Measurements from ENCODE around the gene HAND2. TPM values are rescaled to one million over a fixed set of nuclear protein-coding genes. Genes with fewer than 3 reads are reported as not detected.
A peak's percentile ranks its signal among the peaks of the same experiment; 100 is the strongest.

Gene HAND2
- total RNA-seq, 1 donor from 2014 or later = not detected

GRCh38 chr4:173490817-173491528 is 39.1 kb downstream of the HAND2 start:
- DNase-seq (ENCODE audit: low read depth) = peak; percentile 63
- TF ChIP-seq CTCF (conservative IDR thresholded peaks at IDR 0.05; ENCODE audit: low read depth, low read length) = no peak
- H3K4me3 ChIP-seq (ENCODE audit: low read depth, low read length) = no peak overlapping the region

DNA sequence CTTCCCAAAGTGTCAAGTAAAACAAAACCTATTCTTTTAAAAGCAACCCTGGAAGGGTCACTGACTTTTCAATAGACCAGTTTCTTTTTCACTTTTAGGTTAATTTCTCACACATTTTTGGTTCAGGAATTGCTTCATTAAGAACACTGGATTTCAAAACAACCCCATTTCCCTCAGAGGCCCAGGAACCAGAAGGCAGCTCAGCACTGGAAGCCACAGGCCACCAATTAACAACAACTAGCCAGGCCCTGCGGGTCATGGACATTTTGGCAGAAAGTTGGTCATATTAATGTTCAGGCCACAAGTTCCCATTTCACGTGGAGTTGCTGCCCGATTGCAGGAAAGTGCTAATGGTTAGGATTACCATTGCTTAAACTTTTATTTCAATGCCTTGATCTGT is 39.8 kb downstream of the HAND2 start:
- no peak for DNase-seq (ENCODE audit: low read depth)
- no peak for TF ChIP-seq CTCF (conservative IDR thresholded peaks at IDR 0.05; ENCODE audit: low read depth, low read length)
- H3K4me3 ChIP-seq (ENCODE audit: low read depth, low read length) = no peak overlapping the region

- no peak overlapping the region for H3K4me3 ChIP-seq (ENCODE audit: low read depth, low read length)
- no peak for TF ChIP-seq CTCF (conservative IDR thresholded peaks at IDR 0.05; ENCODE audit: low read depth, low read length)
- no peak for DNase-seq (ENCODE audit: low read depth)
Measured at GRCh38 chr4:173489514-173489913, 40.5 kb downstream of the HAND2 start.

DNA sequence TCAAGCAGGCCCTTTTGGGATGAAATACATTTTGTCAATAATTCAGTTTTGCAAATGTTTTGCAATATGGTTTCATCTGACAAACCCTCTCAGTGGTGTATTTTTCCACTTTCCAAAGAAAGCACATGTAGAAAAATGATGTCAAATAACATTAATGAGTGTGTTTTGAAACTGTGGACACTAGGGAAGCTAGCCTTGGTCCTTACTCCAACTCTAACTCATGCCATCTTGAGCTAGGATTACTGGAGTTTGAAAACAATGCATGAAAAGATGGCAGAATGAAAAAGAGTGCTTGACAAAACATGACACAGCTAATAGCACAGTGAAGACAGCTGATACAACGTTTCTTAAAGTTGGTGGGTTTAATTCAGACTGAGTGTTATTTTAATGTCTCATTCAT is 41.4 kb downstream of the HAND2 start:
- TF ChIP-seq CTCF (conservative IDR thresholded peaks at IDR 0.05; ENCODE audit: low read depth, low read length) = no peak
- H3K4me3 ChIP-seq (ENCODE audit: low read depth, low read length) = no peak overlapping the region
- DNase-seq (ENCODE audit: low read depth) = no peak

DNA sequence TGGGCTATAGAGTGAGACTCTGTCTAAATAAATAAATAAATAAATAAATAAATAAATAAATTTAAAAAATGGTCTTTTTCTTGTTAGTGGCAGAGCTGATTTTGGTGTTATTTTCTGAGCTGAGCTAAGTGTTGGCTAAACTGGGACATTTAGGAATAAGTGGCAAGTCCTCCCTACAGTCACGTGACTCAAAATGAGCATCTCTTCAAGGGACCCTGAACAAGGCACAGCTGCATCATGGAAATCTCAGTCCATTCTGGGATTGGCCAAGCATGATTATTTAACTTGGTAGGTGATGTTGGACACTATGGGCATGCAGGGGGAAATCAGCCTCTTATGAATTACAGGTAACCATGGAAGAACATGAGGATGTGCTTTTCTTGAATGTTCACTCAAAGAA is 42.0 kb downstream of the HAND2 start:
- TF ChIP-seq CTCF (conservative IDR thresholded peaks at IDR 0.05; ENCODE audit: low read depth, low read length) = no peak
- H3K4me3 ChIP-seq (ENCODE audit: low read depth, low read length) = no peak overlapping the region
- DNase-seq (ENCODE audit: low read depth) = no peak

GRCh38 chr4:173486714-173487392 is 43.2 kb downstream of the HAND2 start:
- no peak for DNase-seq (ENCODE audit: low read depth)
- no peak for TF ChIP-seq CTCF (conservative IDR thresholded peaks at IDR 0.05; ENCODE audit: low read depth, low read length)
- no peak overlapping the region for H3K4me3 ChIP-seq (ENCODE audit: low read depth, low read length)

DNA sequence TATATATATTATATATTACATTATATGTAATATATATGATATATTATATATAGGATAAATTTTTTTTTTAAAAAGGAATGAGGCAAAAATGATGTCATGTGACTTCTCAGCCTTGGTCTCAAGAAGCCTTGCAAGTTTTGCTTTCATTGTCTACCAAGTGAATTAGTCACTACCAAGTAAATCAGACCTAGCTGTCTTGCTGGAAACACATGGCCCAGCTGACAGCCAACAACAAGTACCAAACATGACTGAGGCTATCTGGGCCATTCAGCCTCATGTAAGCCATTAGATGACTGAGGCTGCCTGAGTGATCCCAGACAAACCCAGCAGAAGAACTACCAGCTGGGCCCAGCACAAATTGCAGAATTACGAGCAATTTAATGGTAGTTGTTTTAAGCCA is 44.9 kb downstream of the HAND2 start:
- no peak for DNase-seq (ENCODE audit: low read depth)
- H3K4me3 ChIP-seq (ENCODE audit: low read depth, low read length) = no peak overlapping the region
- TF ChIP-seq CTCF (conservative IDR thresholded peaks at IDR 0.05; ENCODE audit: low read depth, low read length) = no peak

All from epithelial cell of proximal tubule (primary cell).